ENCODE measurements around the gene HSPB6. TPM values are rescaled to one million over a fixed set of nuclear protein-coding genes. Genes with fewer than 3 reads are reported as not detected.
A peak's percentile ranks its signal among the peaks of the same experiment; 100 is the strongest.

HSPB6 gene
- total RNA-seq, 1 donor from 2014 or later, result not detected

DNA sequence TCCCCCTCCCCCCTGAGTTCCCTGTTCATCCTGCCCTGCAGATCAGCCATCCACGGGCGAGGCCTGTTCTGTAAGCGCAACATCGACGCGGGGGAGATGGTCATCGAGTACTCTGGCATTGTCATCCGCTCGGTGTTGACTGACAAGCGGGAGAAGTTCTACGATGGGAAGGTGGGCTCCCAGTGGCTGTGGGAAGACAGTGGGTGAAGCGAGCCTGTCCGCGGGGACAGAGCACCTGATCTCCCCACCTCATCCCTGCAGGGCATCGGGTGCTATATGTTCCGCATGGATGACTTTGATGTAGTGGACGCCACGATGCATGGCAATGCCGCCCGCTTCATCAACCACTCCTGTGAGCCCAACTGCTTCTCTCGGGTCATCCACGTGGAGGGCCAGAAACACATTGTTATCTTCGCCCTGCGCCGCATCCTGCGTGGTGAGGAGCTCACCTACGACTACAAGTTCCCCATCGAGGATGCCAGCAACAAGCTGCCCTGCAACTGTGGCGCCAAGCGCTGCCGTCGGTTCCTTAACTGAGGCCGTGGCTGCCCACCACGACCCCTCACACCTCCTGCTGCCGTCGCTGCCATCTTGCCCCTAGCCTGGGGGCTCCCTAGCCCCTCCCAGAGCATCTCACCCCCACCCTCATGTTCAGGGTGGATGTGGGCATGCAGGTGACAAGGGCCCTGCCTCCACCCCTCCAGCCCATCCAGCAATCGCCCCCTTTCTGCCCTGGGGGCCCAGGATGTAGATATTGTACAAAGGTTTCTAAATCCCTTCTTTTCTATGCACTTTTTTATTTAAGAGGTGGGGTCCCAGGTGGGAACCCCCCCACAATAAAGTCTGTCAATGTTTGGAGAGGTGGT lies 18.6 kb downstream of the HSPB6 start:
- H3K27me3 Mint-ChIP-seq, result no peaks in the 10 kb centered on the region
- H3K4me1 Mint-ChIP-seq, result peaks cover 56% of the 10 kb centered on the region
- peak overlapping the region; percentile 31 for H3K27ac Mint-ChIP-seq
- ChIA-PET CTCF (interaction anchor here (1.0 to 1.5 kb wide), 2 partner anchors 10 to 20 kb away, joined by 3 to 5 read pairs; partner anchors contain the start of genes KMT2B and LIN37), POLR2A (interaction anchor here (0.5 to 1.7 kb wide), 4 partner anchors 19 to 67 kb away, joined by 3 to 12 read pairs (median 4); no protein-coding TSS in a partner anchor)
- no peak overlapping the region for H3K4me3 Mint-ChIP-seq
- peaks cover 74% of the 10 kb centered on the region for H3K36me3 Mint-ChIP-seq (ENCODE audit: low read depth)
- H3K9me3 Mint-ChIP-seq, result no peaks in the 10 kb centered on the region
- TF ChIP-seq, protein P1, sequence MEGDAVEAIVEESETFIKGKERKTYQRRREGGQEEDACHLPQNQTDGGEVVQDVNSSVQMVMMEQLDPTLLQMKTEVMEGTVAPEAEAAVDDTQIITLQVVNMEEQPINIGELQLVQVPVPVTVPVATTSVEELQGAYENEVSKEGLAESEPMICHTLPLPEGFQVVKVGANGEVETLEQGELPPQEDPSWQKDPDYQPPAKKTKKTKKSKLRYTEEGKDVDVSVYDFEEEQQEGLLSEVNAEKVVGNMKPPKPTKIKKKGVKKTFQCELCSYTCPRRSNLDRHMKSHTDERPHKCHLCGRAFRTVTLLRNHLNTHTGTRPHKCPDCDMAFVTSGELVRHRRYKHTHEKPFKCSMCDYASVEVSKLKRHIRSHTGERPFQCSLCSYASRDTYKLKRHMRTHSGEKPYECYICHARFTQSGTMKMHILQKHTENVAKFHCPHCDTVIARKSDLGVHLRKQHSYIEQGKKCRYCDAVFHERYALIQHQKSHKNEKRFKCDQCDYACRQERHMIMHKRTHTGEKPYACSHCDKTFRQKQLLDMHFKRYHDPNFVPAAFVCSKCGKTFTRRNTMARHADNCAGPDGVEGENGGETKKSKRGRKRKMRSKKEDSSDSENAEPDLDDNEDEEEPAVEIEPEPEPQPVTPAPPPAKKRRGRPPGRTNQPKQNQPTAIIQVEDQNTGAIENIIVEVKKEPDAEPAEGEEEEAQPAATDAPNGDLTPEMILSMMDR (IDR thresholded peaks at IDR 0.05), result no peak
- DNase-seq (no peak), ATAC-seq (ENCODE audit: low read depth) (no peak)
- intact Hi-C loops (cut with micrococcal nuclease), result no loop called here

DNA sequence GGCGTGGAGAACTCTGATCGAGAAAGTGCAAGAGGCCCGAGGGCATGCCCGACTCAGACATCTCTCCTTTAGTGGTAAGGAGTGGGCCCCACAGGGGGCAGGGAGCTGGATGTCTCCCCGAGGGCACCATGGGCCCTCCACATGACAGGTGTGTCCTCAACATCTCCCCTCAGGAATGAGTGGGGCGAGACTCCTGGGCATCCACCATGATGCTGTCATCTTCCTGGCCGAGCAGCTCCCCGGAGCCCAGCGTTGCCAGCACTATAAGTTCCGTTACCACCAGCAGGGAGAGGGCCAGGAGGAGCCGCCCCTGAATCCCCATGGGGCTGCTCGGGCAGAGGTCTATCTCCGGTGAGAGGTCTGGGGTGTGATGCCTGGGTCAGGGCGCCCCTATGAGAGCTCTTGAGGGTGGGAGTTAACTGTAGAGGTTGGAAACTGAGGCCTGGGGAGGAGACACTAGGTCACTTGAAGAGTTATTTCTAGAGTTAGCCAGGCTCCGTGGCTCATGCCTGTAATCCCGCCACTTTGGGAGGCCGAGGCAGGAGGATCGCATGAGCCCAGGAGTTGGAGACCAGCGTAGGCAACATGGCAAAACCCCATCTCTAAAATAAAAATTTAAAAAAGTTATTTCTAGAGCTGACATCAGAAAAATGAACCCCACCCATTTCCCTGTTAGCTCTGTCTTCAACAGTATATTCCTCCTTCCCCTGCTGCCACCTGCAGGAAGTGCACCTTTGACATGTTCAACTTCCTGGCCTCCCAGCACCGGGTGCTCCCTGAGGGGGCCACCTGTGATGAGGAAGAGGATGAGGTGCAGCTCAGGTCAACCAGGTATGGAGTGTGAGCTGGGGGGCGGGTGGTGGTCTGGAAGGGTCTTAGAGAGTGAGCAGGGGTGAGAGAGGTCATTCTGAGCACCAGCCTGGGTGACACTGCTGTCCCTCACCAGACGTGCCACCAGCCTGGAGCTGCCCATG lies 19.6 kb downstream of the HSPB6 start:
- Mint-ChIP-seq H3K36me3 (ENCODE audit: low read depth) (peaks cover 71% of the 10 kb centered on the region), H3K27me3 (no peaks in the 10 kb centered on the region), H3K4me3 (no peak overlapping the region), H3K27ac (peak overlapping the region; percentile 62), H3K4me1 (peaks cover 47% of the 10 kb centered on the region), H3K9me3 (no peaks in the 10 kb centered on the region)
- ChIA-PET CTCF (interaction anchor here (1.0 to 1.5 kb wide), 2 partner anchors 11 to 19 kb away, joined by 3 to 5 read pairs; partner anchors contain the start of genes KMT2B and LIN37), POLR2A (interaction anchor here (0.5 to 1.7 kb wide), 5 partner anchors 11 to 66 kb away, joined by 3 to 12 read pairs (median 4); partner anchors contain the start of gene LIN37)
- DNase-seq (no peak), ATAC-seq (ENCODE audit: low read depth) (no peak)
- TF ChIP-seq, protein P1 (IDR thresholded peaks at IDR 0.05), result no peak
- intact Hi-C loops (cut with micrococcal nuclease), result no loop called here

DNA sequence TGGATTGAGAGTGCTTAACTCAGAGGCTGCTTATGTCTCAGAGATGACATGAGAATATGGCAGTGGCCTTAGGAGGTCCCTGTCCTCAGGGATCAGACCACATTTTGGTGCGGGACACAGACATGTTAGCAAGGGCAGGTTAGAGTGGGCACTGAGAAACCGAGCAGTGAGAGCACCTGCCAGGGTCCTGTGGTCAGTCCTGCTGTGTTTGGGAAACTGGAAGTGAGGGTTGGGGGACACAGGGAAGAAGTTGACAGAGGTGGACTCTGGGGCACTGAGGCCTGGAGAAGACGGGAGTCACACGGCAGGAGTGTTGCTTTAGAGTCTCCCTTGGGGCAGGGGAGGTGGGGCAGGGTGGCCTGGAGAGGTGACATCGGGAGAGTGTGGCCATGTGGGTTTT lies 21.9 kb downstream of the HSPB6 start:
- TF ChIP-seq, protein P1 (IDR thresholded peaks at IDR 0.05), result no peak
- peaks cover 80% of the 10 kb centered on the region for H3K36me3 Mint-ChIP-seq (ENCODE audit: low read depth)
- DNase-seq (no peak), ATAC-seq (ENCODE audit: low read depth) (no peak)
- intact Hi-C loops (cut with micrococcal nuclease), result no loop called here
- no peak overlapping the region for H3K27ac Mint-ChIP-seq
- ChIA-PET POLR2A (interaction anchor here (0.6 kb wide), 1 partner anchor 166 kb away, joined by 7 read pairs; no protein-coding TSS in a partner anchor), CTCF (no interaction called here)
- H3K4me3 Mint-ChIP-seq, result no peak overlapping the region
- H3K27me3 Mint-ChIP-seq, result no peaks in the 10 kb centered on the region
- peaks cover 33% of the 10 kb centered on the region for H3K4me1 Mint-ChIP-seq
- no peaks in the 10 kb centered on the region for H3K9me3 Mint-ChIP-seq

DNA sequence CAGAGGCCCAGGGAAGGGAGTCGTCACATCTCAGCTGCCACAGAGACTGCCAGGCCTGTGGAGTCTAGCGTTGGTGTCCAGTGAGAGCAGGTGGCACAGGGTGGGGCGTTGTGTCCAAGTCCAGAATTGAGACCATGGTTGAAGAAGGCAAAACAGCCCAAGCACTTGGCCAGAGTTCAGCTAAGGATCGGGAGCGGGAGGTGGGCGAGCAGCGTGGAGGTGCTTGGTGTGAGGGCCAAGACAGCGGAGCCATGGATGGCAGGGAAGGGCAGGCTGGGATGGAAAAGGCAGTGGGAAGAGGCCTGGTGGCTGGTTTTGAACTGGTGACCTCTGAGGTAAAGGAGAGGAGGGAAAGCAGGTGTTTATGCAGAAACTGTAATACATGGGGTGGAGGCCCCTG lies 22.6 kb downstream of the HSPB6 start:
- Mint-ChIP-seq H3K27me3 (no peaks in the 10 kb centered on the region), H3K36me3 (ENCODE audit: low read depth) (peaks cover 83% of the 10 kb centered on the region), H3K9me3 (no peaks in the 10 kb centered on the region), H3K27ac (peak overlapping the region; percentile 61), H3K4me1 (peaks cover 28% of the 10 kb centered on the region), H3K4me3 (no peak overlapping the region)
- ChIA-PET CTCF (no interaction called here), POLR2A (interaction anchor here (1.3 kb wide), 1 partner anchor 13 kb away, joined by 3 read pairs; the partner anchor contains the start of gene LIN37)
- ATAC-seq (ENCODE audit: low read depth) (no peak), DNase-seq (no peak)
- intact Hi-C loops (cut with micrococcal nuclease), result no loop called here
- TF ChIP-seq, protein P1 (IDR thresholded peaks at IDR 0.05), result no peak

Data from activated B cell treated with CpG ODN at 0.5 μM for 24 hours (primary cell).